Colonic mucosa (tissue), 4 donors: ENCODE measurements around the gene RBMS2. TPM values are rescaled to one million over a fixed set of nuclear protein-coding genes. Genes with fewer than 3 reads are reported as not detected.

Source experiments
- DNase-seq: peaks from one replicate; pipeline ENCODE4 v3.0.0-alpha.2; 2020
- H3K27ac ChIP-seq: fragments of 200-600 bp; one replicate; pipeline ENCODE4 v1.8.0; 2021
- H3K27me3 ChIP-seq: fragments of 200-600 bp; one replicate; pipeline ENCODE4 v1.8.0; 2021
- H3K36me3 ChIP-seq: fragments of 200-600 bp; one replicate; pipeline ENCODE4 v1.8.0; 2021
- H3K4me1 ChIP-seq: fragments of 200-600 bp; one replicate; pipeline ENCODE4 v1.8.0; 2021; ENCODE audit warnings: mild to moderate bottlenecking
- H3K4me3 ChIP-seq: fragments of 200-600 bp; one replicate; pipeline ENCODE4 v1.8.0; 2021
- H3K9ac ChIP-seq, 2 donors: one replicate each; pipeline ENCODE4 v1.7.0; 2013; ENCODE audit warnings: control low read depth in 2 of 2, low read depth in 2 of 2, low read length in 2 of 2
- H3K9me3 ChIP-seq: fragments of 200-600 bp; one replicate; pipeline ENCODE4 v1.8.0; 2021
- CTCF ChIP-seq: fragments of 200-600 bp; IDR thresholded peaks from one replicate; pipeline ENCODE4 v1.8.0; 2022; ENCODE audit warnings: antibody characterized with exemption, mild to moderate bottlenecking
- intact Hi-C: fragments of 100-400 bp; cut with DNase I; formaldehyde crosslinking; loops from one replicate; pipeline ENCODE4 v1.14.1; 2022
- total RNA-seq, 2 donors: library from RNA; stranded (reverse); fragmentation: NEBNext Ultra II Directional in 1 of 2; extraction: Animal tissue kit (Norgen Biotek cat#: 25700) in 1 of 2; gene quantifications; one replicate each; pipeline ENCODE4 v1.2.1, GENCODE V29; 2021
- donor health status: healthy.
- donor health status: DM: no; HTN: no; CAD: no.
- donor health status: DM: no; HTN: no; CAD: no.

The RBMS2 gene
- total RNA-seq, 2 donors from 2014 or later: 16.8 to 42.7 TPM

DNA sequence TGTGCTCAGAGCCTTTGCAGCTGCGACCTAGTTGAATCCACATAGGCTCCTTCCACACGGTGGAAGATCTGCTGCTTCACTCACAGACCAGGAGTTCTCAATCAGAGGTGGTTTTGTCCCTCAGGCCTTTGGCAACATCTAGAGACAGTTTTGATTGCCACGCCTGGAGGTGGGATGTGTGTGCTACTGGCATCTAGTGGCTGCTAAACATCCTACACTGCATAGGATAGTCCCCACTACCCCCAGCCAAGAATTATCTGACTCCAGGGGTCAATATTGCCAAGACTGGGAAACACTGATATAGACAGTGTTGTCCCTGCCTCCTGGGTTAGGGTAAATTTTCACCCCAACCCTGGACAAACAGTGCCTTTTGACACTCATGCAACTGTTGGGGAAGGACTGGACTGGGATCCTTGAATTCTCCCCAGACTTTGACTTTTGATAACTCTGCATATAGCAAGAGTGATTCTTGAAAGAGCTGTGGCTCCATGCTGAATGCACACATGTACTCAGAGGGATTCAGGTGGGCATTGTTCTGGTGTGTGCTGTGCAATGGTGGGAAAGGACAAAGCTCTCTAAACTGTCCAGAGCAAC lies 68.7 kb downstream of the RBMS2 start:
- H3K27ac ChIP-seq: no peak overlapping the region

GRCh38 chr12:56591126-56591525 lies 69.5 kb downstream of the RBMS2 start:
- no peak for DNase-seq
- H3K9me3 ChIP-seq: no peaks in the 10 kb centered on the region
- H3K36me3 ChIP-seq: no peaks in the 10 kb centered on the region
- no peak overlapping the region for H3K9ac ChIP-seq
- intact Hi-C loops: no loop called here
- H3K4me3 ChIP-seq: no peak overlapping the region
- no peaks in the 10 kb centered on the region for H3K27me3 ChIP-seq
- no peak overlapping the region for H3K27ac ChIP-seq
- H3K4me1 ChIP-seq: peaks cover 3% of the 10 kb centered on the region
- TF ChIP-seq CTCF: no peak

More for the DNA sequence above, 68.7 kb downstream of the RBMS2 start:
- H3K4me3 ChIP-seq: no peak overlapping the region
- H3K9ac ChIP-seq: peak overlapping the region in 1 of 2 donors; percentile 55
- no peaks in the 10 kb centered on the region for H3K27me3 ChIP-seq
- peak; percentile 16 for TF ChIP-seq CTCF
- intact Hi-C loops: no loop called here
- H3K9me3 ChIP-seq: no peaks in the 10 kb centered on the region
- H3K4me1 ChIP-seq: peaks cover 3% of the 10 kb centered on the region
- no peaks in the 10 kb centered on the region for H3K36me3 ChIP-seq
- DNase-seq: peak; percentile 29

DNA sequence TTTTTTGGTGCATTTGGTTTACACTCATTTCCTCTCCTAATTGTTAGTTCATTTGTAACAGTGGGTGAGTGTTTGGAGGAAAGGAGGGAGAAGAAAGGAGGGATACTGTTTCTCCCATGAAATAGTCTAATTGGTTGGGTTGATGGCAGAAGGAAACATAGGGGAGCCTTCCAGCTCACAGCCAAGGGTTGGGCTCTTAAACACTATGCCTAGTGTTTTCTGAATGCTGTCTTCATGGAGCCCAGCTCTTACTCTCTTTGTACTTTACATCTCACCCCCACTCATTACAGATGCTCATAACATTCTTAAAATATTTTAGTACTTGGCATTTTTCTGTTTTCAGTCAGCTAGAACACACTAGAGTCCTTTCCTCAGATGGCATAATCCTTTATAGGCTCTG lies 70.3 kb downstream of the RBMS2 start:
- Histone ChIP-seq H3K9me3 (no peaks in the 10 kb centered on the region), H3K27ac (no peak overlapping the region), H3K4me3 (no peak overlapping the region), H3K36me3 (no peaks in the 10 kb centered on the region), H3K27me3 (no peaks in the 10 kb centered on the region), H3K4me1 (peaks cover 3% of the 10 kb centered on the region), H3K9ac (no peak overlapping the region)
- no peak for TF ChIP-seq CTCF
- no peak for DNase-seq
- intact Hi-C loops: no loop called here

GRCh38 chr12:56593909-56594621 lies 72.4 kb downstream of the RBMS2 start:
- Histone ChIP-seq H3K4me3 (no peak overlapping the region), H3K9ac (no peak overlapping the region), H3K4me1 (peaks cover 3% of the 10 kb centered on the region), H3K9me3 (no peaks in the 10 kb centered on the region), H3K36me3 (peaks cover 14% of the 10 kb centered on the region), H3K27ac (no peak overlapping the region), H3K27me3 (no peaks in the 10 kb centered on the region)
- peak; percentile 37 for DNase-seq
- peak; percentile 75 for TF ChIP-seq CTCF
- intact Hi-C loops: no loop called here

DNA sequence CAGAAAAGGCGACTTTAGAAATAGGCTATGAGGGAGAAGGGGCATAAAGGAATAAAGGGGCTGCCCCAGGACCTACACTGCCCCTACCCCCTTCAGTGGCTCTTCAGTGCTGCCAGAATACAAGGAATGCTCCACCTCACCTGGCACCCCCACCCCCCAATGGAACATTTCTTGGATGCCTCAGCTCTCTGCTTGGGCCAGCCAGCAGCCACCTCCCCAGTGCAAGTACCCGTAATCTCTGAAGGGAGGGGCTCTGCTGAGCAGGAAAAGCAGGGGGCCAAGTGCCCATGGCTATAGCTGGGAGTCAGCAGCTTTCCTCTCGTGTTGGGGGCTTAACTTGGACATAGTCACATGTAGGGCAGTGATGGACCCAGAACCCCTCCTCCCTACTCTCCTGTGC lies 75.2 kb downstream of the RBMS2 start:
- no peak overlapping the region for H3K4me3 ChIP-seq
- no peaks in the 10 kb centered on the region for H3K9me3 ChIP-seq
- TF ChIP-seq CTCF: no peak
- H3K4me1 ChIP-seq: no peaks in the 10 kb centered on the region
- no peak overlapping the region for H3K9ac ChIP-seq
- H3K36me3 ChIP-seq: peaks cover 42% of the 10 kb centered on the region
- intact Hi-C loops: no loop called here
- no peak for DNase-seq
- no peak overlapping the region for H3K27ac ChIP-seq
- no peaks in the 10 kb centered on the region for H3K27me3 ChIP-seq
